Spleen (tissue), 11 donors: ENCODE results near the gene SPR. TPM values are rescaled to one million over a fixed set of nuclear protein-coding genes. Genes with fewer than 3 reads are reported as not detected.

ENCODE experiments used
- DNase-seq: peaks from one replicate; pipeline ENCODE4 v3.0.0-alpha.2; 2020
- H3K27ac ChIP-seq, 8 donors: fragments of 200-600 bp; sonication (generic) in 7 of 8; 1 replicate in 4 of 8; 2 replicates in 4 of 8; pipeline versions ENCODE4 v1.5.0 to v1.8.0; 2016 to 2021; ENCODE audit warnings: inconsistent platforms in 4 of 8, mild to moderate bottlenecking in 4 of 8, moderate library complexity in 1 of 8
- H3K27me3 ChIP-seq, 7 donors: fragments of 200-600 bp; sonication (generic) in 6 of 7; replicated peaks in 1 of 7; 1 replicate in 4 of 7; 2 replicates in 3 of 7; pipeline versions ENCODE4 v1.5.0 to v1.8.0; 2016 to 2021; ENCODE audit warnings: inconsistent platforms in 3 of 7, mild to moderate bottlenecking in 1 of 7
- H3K36me3 ChIP-seq, 6 donors: fragments of 200-600 bp; sonication (generic) in 5 of 6; 1 replicate in 4 of 6; 2 replicates in 2 of 6; pipeline versions ENCODE4 v1.5.0 to v1.8.0; 2016 to 2021; ENCODE audit warnings: inconsistent platforms in 2 of 6
- H3K4me1 ChIP-seq, 6 donors: fragments of 200-600 bp; sonication (generic) in 5 of 6; 1 replicate in 3 of 6; 2 replicates in 3 of 6; pipeline versions ENCODE4 v1.5.0 to v1.8.0; 2016 to 2021; ENCODE audit warnings: inconsistent platforms in 3 of 6
- H3K4me3 ChIP-seq, 8 donors: fragments of 200-600 bp; sonication (generic) in 7 of 8; 1 replicate in 4 of 8; 2 replicates in 4 of 8; pipeline versions ENCODE4 v1.5.0 to v1.8.0; 2016 to 2021; ENCODE audit warnings: inconsistent platforms in 4 of 8, mild to moderate bottlenecking in 4 of 8, moderate library complexity in 2 of 8
- H3K9me3 ChIP-seq, 8 donors: fragments of 200-600 bp; sonication (generic) in 7 of 8; 1 replicate in 4 of 8; 2 replicates in 4 of 8; pipeline versions ENCODE4 v1.5.0 to v1.8.0; 2016 to 2021; ENCODE audit warnings: inconsistent platforms in 4 of 8
- CTCF ChIP-seq, 11 experiments: fragments of 200-600 bp in 7 of 11; fragments of 450-650 bp in 4 of 11; sonication (generic) in 4 of 11; IDR thresholded peaks in 8 of 11; conservative IDR thresholded peaks in 3 of 11; 1 replicate in 7 of 11; 2 replicates in 4 of 11; pipeline versions ENCODE4 v1.4.0 to v1.8.0; 2016 to 2021; ENCODE audit warnings: antibody characterized with exemption in 11 of 11, inconsistent platforms in 4 of 11, mild to moderate bottlenecking in 1 of 11
- POLR2A ChIP-seq, 3 donors: fragments of 450-650 bp; IDR thresholded peaks; one replicate each; pipeline ENCODE4 v1.5.1; 2017; ENCODE audit warnings: antibody characterized with exemption in 3 of 3, mild to moderate bottlenecking in 1 of 3
- POLR2AphosphoS5 ChIP-seq, 3 donors: sonication (generic); formaldehyde crosslinking; IDR thresholded peaks; one replicate each; pipeline ENCODE4 v1.5.1; 2017; ENCODE audit warnings: antibody characterized with exemption in 3 of 3
- WGBS, 5 donors: extraction: QIAGEN DNeasy Blood & Tissue Kit in 3 of 5; methylation state at CpG; one replicate each; pipeline versions ENCODE4 v1.1.5 to v1.1.7; 2013 to 2018; 5-methylcytosine and 5-hydroxymethylcytosine counted together
- intact Hi-C: fragments of 100-400 bp; cut with DNase I; formaldehyde crosslinking; loops from one replicate; pipeline ENCODE4 v1.15.0; 2023; ENCODE audit warnings: low total_unique reads
- polyA plus RNA-seq, 3 donors: library from polyadenylated mRNA; stranded (reverse); fragments of 200-250 nt; gene quantifications; one replicate each; pipeline ENCODE4 v1.2.1, GENCODE V29; 2013
- total RNA-seq, 7 donors: library from RNA; depleted of rRNA in 3 of 7; stranded (reverse); fragments of >200 nt in 3 of 7; fragmentation: NEBNext Ultra II Directional in 4 of 7; extraction: Animal tissue kit (Norgen Biotek cat#: 25700) in 4 of 7; gene quantifications; one replicate each; pipeline versions ENCODE4 v1.1.0 to v1.2.1, GENCODE V29; 2016 to 2021
- donor health status: healthy with polysubstance abuse.
- donor health status: DM: no; HTN: no; CAD: no; lungs with moderate emphysema.
- donor health status: DM: no; HTN: no; CAD: no.
- donor health status: Bipolar disorder and iron deficiency.
- donor health status: healthy.
- donor health status: DM: no; HTN: no; CAD: no.
- donor health status: DM: yes; HTN: yes; CAD: no.

Gene SPR
- total and polyA plus RNA-seq, 10 donors: 3.9 to 22.6 (median 9.8) TPM

GRCh38 chr2:72917138-72917876 is 30.1 kb downstream of the SPR start, which contains the start of gene EMX1:
EMX1 (plus strand) TSS chr2:72917519; CDS start chr2:72917853, 334 bp downstream.
- WGBS, 5 donors: 0 to 2% (median 1%) methylated on average over 6 to 82 of the region's 82 CpGs
- Histone ChIP-seq H3K27ac (no peak within 1 kb of the TSS), H3K9me3 (no peaks in the 10 kb centered on the region), H3K4me3 (peak within 1 kb of the TSS; percentile 18 to 68 (median 46)), H3K4me1 (peaks cover 35 to 65% (median 61%) of the 10 kb centered on the region in 6 donors), H3K27me3 (peaks cover 30 to 100% (median 100%) of the 10 kb centered on the region in 7 donors), H3K36me3 (no peaks in the 10 kb centered on the region)
- TF ChIP-seq POLR2AphosphoS5 (IDR thresholded peaks at IDR 0.05) (no peak), POLR2A (IDR thresholded peaks at IDR 0.05) (no peak), CTCF (IDR thresholded peaks at IDR 0.05 in 8 of 11, conservative IDR thresholded peaks at IDR 0.05 in 3 of 11) (no peak)
- intact Hi-C loops: no loop called here
- peak; percentile 79 for DNase-seq

GRCh38 chr2:72917877-72918553 is 30.8 kb downstream of the SPR start:
- Histone ChIP-seq H3K27me3 (peaks cover 30 to 100% (median 100%) of the 10 kb centered on the region in 7 donors), H3K27ac (no peak overlapping the region), H3K9me3 (no peaks in the 10 kb centered on the region), H3K36me3 (no peaks in the 10 kb centered on the region), H3K4me1 (peaks cover 35 to 65% (median 61%) of the 10 kb centered on the region in 6 donors), H3K4me3 (peak overlapping the region; percentile 18 to 68 (median 46))
- 1 to 6% (median 2%) methylated on average over 34 to 89 of the region's 89 CpGs for WGBS, 5 donors
- no peak for TF ChIP-seq POLR2A (IDR thresholded peaks at IDR 0.05)
- TF ChIP-seq POLR2AphosphoS5 (IDR thresholded peaks at IDR 0.05): no peak
- TF ChIP-seq CTCF (IDR thresholded peaks at IDR 0.05 in 8 of 11, conservative IDR thresholded peaks at IDR 0.05 in 3 of 11): no peak
- DNase-seq: peak; percentile 76
- intact Hi-C loops: no loop called here

GRCh38 chr2:72919414-72920317 is 32.5 kb downstream of the SPR start:
- H3K9me3 ChIP-seq: no peaks in the 10 kb centered on the region
- DNase-seq: no peak
- no peak for TF ChIP-seq POLR2A (IDR thresholded peaks at IDR 0.05)
- no peak for TF ChIP-seq POLR2AphosphoS5 (IDR thresholded peaks at IDR 0.05)
- TF ChIP-seq CTCF (IDR thresholded peaks at IDR 0.05 in 8 of 11, conservative IDR thresholded peaks at IDR 0.05 in 3 of 11): no peak
- 7 to 11% (median 7%) methylated on average over 21 to 48 of the region's 48 CpGs for WGBS, 5 donors
- H3K4me3 ChIP-seq: peak overlapping the region in 6 of 8 donors; percentile 22 to 65 (median 36)
- intact Hi-C loops: no loop called here
- no peaks in the 10 kb centered on the region for H3K36me3 ChIP-seq
- H3K27ac ChIP-seq: no peak overlapping the region
- peaks cover 33 to 100% (median 100%) of the 10 kb centered on the region in 7 donors for H3K27me3 ChIP-seq
- H3K4me1 ChIP-seq: peaks cover 44 to 75% (median 71%) of the 10 kb centered on the region in 6 donors
